CD4-positive, alpha-beta T cell treated with Interleukin-6 for 4 hours (primary cell): Measurements from ENCODE around the gene BTG4.
A peak's percentile ranks its signal among the peaks of the same experiment; 100 is the strongest.

Source experiments
- DNase-seq: peaks from one replicate; pipeline ENCODE4 v3.0.0-alpha.2; 2020; ENCODE audit warnings: mixed read lengths

BTG4 gene

GRCh38 chr11:111452817-111453552 lies 59.2 kb downstream of the BTG4 start:
- no peak for DNase-seq

- DNase-seq = no peak
Measured at GRCh38 chr11:111452146-111452545, 60.0 kb downstream of the BTG4 start.

- no peak for DNase-seq
Measured at GRCh38 chr11:111450480-111451320, 61.5 kb downstream of the BTG4 start.

GRCh38 chr11:111449696-111450479 lies 62.3 kb downstream of the BTG4 start:
- no peak for DNase-seq

- no peak for DNase-seq
Measured at GRCh38 chr11:111448831-111449557, 63.2 kb downstream of the BTG4 start.

GRCh38 chr11:111448414-111448813 lies 63.8 kb downstream of the BTG4 start:
- DNase-seq = no peak

- no peak for DNase-seq
Measured at GRCh38 chr11:111447931-111448330, 64.3 kb downstream of the BTG4 start.

- DNase-seq = no peak
Measured at GRCh38 chr11:111447112-111447471, 65.1 kb downstream of the BTG4 start.

- DNase-seq = peak; percentile 81
Measured at GRCh38 chr11:111446404-111447111, 65.6 kb downstream of the BTG4 start.

- no peak for DNase-seq
Measured at GRCh38 chr11:111445586-111445985, 66.6 kb downstream of the BTG4 start.
